ENCODE measurements around the gene PSMB2. TPM values are rescaled to one million over a fixed set of nuclear protein-coding genes. Genes with fewer than 3 reads are reported as not detected.

PSMB2 gene
- total RNA-seq, 1 donor from 2014 or later, result 31.3 TPM

- DNase-seq (ENCODE audit: low read depth, low spot score), result no peak
Measured at GRCh38 chr1:35642471-35642955, 1.2 kb upstream of the PSMB2 start.

- DNase-seq (ENCODE audit: low read depth, low spot score), result no peak
Measured at GRCh38 chr1:35640380-35641232, 720 bp downstream of the PSMB2 start.

- DNase-seq (ENCODE audit: low read depth, low spot score), result no peak
Measured at GRCh38 chr1:35637401-35637809, 3.9 kb downstream of the PSMB2 start.

- no peak for DNase-seq (ENCODE audit: low read depth, low spot score)
Measured at GRCh38 chr1:35633547-35633946, 7.8 kb downstream of the PSMB2 start.

- no peak for DNase-seq (ENCODE audit: low read depth, low spot score)
Measured at GRCh38 chr1:35631396-35631795, 9.9 kb downstream of the PSMB2 start.

GRCh38 chr1:35629051-35629450 lies 12.3 kb downstream of the PSMB2 start:
- DNase-seq (ENCODE audit: low read depth, low spot score), result no peak

GRCh38 chr1:35623832-35624231 lies 17.5 kb downstream of the PSMB2 start:
- DNase-seq (ENCODE audit: low read depth, low spot score), result no peak

GRCh38 chr1:35622510-35623178 lies 18.7 kb downstream of the PSMB2 start:
- DNase-seq (ENCODE audit: low read depth, low spot score), result no peak

GRCh38 chr1:35619237-35620121 lies 21.8 kb downstream of the PSMB2 start:
- no peak for DNase-seq (ENCODE audit: low read depth, low spot score)

GRCh38 chr1:35615440-35615839 lies 25.9 kb downstream of the PSMB2 start:
- no peak for DNase-seq (ENCODE audit: low read depth, low spot score)

GRCh38 chr1:35611655-35612054 lies 29.7 kb downstream of the PSMB2 start:
- DNase-seq (ENCODE audit: low read depth, low spot score), result no peak

GRCh38 chr1:35605867-35606182 lies 35.5 kb downstream of the PSMB2 start:
- DNase-seq (ENCODE audit: low read depth, low spot score), result no peak

- no peak for DNase-seq (ENCODE audit: low read depth, low spot score)
Measured at GRCh38 chr1:35605071-35605866, 36.1 kb downstream of the PSMB2 start.

- no peak for DNase-seq (ENCODE audit: low read depth, low spot score)
Measured at GRCh38 chr1:35603941-35604340, 37.4 kb downstream of the PSMB2 start.

- no peak for DNase-seq (ENCODE audit: low read depth, low spot score)
Measured at GRCh38 chr1:35603468-35603867, 37.9 kb downstream of the PSMB2 start.

GRCh38 chr1:35600593-35600992 lies 40.7 kb downstream of the PSMB2 start:
- no peak for DNase-seq (ENCODE audit: low read depth, low spot score)

GRCh38 chr1:35599411-35599810 lies 41.9 kb downstream of the PSMB2 start:
- no peak for DNase-seq (ENCODE audit: low read depth, low spot score)

- DNase-seq (ENCODE audit: low read depth, low spot score), result no peak
Measured at GRCh38 chr1:35598895-35599294, 42.4 kb downstream of the PSMB2 start.

GRCh38 chr1:35597870-35598269 lies 43.5 kb downstream of the PSMB2 start:
- no peak for DNase-seq (ENCODE audit: low read depth, low spot score)

- DNase-seq (ENCODE audit: low read depth, low spot score), result no peak
Measured at GRCh38 chr1:35595684-35596083, 45.6 kb downstream of the PSMB2 start.

Measured in pulmonary artery endothelial cell (primary cell).